Activated T-cell treated with anti-CD3 and anti-CD28 coated beads for 48 hours (primary cell): Measurements from ENCODE around the gene USP3.
A peak's percentile ranks its signal among the peaks of the same experiment; 100 is the strongest.

ENCODE experiments used
- DNase-seq: peaks from one replicate; pipeline ENCODE4 v3.0.0-alpha.2; 2020; ENCODE audit warnings: low read depth

USP3 gene

DNA sequence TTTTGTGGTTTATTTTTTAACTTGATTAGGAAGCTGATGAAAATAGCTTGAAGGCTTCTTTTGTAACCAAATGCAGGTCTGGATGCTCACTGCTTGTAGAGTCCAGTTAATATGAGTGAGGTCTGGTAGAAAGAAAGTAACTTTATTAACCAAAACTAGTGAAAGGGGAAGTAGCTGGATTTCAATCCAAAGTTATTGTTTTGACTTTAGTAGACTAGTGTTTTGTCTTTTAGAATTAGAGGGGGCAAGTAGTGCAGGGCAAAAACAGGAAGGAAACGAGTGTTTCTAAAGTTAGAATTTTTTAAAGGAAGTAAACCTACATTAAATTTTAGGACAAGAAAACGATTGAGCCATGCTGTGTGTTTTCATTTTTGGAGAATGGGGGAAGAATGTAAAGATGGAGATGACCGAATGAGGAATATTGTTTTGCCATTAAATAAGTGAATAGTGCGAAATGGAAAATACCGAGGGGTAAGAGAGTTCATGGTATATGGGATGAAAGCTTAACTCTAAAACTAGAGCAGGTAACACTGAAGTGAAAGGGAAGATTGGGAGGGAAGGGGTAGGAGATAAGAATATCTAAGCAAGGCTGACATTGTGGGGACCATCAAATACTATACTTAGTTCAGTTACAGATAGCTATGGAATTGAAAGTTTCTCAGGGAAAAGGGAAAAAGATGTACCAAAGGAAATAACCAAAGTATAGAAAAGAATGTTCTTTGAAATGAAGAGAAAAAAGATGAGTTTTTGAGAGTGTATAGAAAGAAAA is 40.0 kb downstream of the USP3 start:
- no peak for DNase-seq

DNA sequence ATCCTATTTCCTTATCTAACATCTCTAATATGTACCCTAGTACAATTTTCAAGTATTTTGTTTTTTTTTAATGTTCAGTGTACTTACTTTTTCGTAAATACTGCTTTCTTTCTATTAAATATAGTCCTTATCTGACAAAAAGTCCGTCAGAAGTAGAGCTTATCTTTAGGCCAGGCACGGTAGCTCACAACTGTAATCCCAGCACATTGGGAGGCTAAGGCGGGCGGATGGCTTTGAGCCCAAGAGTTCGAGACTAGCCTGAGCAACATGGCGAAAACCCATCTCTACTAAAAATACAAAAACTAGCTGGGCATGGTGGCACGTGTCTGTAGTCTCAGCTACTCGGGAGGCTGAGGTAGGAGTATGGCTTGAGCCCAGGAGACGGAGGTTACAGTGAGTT is 41.1 kb downstream of the USP3 start:
- DNase-seq = no peak

- no peak for DNase-seq
Observed at GRCh38 chr15:63551400-63551799, 47.0 kb downstream of the USP3 start.

GRCh38 chr15:63553388-63553791 is 49.0 kb downstream of the USP3 start:
- DNase-seq = no peak

DNA sequence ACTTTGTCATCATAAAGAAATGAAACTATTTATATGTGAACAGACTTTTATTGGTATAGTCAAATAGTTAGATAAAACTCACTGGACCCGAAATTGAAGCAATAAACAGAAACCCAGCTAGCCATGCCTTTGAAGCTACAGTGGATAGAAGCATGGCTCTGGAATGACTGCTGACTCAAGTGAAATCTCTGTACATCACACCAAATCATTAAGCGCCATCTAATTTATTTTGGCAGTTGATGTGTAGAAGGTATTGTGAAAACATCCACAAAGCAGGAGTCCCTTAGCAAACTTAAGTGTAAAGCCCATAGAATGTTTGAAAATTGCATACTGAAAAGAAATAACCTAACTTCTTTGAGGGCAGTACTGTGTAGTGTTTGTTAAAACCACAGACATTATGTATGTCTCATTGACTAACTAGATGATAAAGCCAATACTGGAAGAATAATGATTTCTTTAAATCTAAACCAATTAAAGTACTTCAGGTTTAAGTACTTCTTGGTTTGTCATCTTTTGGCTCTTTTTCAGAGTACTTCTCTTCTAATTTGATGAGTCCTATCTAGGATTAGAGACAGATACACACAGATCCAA is 50.0 kb downstream of the USP3 start:
- DNase-seq = no peak

DNA sequence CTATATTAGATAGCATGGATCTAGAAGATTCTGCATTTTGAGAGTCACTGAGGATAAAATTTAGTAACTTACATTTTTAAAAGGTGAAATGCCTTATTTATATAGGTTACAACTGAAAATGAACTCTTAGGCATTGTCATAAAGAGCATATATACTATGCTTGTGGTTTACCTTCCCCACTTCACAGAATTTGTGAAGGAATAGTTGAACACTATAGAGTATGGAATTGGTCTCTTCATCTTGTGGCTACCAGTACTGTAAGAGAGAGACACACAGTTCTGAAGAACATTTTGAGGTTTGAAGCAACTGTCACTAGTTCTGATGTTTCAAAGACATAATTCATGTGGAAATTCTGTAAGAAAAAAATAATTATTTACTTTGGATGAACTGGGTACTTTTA is 51.1 kb downstream of the USP3 start:
- no peak for DNase-seq

DNA sequence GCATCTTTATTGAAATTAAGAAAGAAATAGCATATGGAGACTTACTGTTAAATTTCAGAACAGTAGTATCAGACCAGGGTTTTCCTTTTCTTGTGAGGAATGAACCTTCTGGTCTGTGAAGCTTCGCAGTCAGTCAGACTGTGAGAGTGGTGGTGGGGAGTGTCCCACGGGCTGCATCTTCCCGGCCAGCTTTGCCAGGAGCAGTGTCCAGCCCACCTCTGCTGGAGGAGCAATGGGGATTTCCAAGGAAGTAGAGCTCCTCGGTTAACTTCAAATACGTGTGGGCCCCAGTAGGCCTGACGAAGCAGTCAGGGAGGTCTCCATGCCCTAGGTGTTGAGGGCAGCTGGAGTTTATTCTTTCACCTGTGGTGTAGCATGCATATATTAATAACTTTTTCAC is 51.9 kb downstream of the USP3 start:
- DNase-seq = no peak

DNA sequence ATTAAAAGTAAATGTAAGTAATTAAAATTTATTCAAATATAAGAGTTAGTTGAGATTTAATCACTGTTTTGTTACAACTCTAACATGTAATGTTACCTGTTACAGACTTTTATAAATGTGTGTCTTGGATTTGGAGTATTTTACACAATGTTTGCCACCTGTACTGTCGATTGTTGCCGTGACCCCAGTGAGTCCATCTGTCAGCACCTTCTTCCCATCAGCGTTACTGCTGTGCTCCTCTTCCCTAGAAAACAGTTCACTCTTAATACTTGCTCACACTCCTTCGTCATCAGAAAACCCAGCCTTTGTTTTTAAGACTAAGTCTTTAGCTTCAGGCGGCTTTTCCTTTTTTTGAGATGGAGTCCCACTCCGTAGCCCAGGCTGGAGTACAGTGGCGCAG is 52.3 kb downstream of the USP3 start:
- no peak for DNase-seq

DNA sequence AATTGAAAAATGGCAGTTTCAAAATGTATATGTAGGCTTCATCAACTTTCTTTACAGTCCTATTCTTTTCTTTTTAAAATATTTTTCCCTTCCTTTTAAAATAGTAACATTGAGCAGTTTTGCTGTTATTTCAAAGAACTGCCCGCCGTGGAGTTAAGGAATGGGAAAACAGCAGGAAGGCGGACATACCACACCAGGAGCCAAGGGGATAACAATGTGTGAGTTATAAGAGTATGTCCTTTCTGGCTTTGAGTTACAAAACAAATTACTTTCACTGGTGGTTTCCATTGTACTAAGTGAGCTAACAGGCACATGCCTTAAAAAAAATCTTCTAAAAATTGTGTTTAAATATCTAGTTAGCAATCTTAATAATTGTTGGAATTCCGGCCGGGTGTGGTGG is 55.4 kb downstream of the USP3 start:
- DNase-seq = no peak

GRCh38 chr15:63560741-63561448 is 56.5 kb downstream of the USP3 start:
- DNase-seq = peak; percentile 57

- DNase-seq = no peak
Observed at GRCh38 chr15:63564093-63564492, 59.7 kb downstream of the USP3 start.

DNA sequence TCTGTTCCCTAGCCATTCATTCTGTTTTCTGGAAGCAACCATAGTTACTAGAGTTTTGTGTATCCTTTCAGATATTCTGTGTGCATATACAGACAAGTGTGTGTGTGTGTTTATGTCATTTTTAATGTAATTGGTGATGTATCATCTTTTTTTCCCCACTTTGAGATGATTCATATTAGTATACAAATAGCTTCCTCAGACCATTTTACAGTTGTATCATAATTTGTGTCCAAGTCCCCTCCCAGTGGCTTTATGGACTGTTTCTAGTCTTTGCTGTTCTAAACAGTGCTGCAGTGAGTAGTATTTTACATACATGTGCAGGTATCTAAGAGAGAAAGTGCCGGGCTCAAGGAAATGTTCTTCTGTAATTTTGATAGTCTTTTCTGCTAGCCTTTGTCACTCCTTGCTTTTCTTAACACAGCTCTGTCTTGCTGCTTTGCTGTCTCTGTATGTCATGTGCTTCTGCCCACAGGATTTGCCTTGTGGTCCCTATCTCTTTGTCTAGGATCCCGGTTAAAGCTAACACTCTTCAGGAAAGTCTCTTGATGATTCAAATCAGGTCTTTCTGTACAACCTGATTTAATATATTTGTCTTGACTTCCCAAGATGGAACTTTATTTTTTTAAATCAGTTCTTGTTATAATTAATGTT is 61.3 kb downstream of the USP3 start:
- DNase-seq = no peak

- DNase-seq = no peak
Observed at GRCh38 chr15:63572749-63573464, 68.5 kb downstream of the USP3 start.

- DNase-seq = no peak
Observed at GRCh38 chr15:63573533-63573932, 69.1 kb downstream of the USP3 start.

GRCh38 chr15:63575312-63575711 is 70.9 kb downstream of the USP3 start:
- DNase-seq = no peak

GRCh38 chr15:63576441-63576840 is 72.0 kb downstream of the USP3 start:
- no peak for DNase-seq

DNA sequence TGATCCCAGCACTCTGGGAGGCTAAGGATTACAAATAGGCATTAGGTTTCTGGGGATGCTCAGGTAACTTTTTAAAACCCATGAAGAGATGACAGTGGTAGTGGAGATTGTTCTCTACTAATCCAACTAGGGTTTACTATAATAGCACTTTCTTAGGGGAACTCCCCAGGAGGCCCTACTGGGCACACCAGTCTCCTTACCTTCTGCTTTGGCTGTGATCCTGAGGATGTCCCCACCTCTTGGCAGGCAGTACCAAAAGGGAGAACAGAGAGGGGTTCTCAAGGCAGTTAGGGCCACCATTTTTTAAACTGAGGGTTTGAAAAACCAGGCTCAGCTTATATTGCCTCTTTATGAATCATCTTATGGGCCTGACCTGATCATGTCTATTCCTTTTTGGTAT is 77.8 kb downstream of the USP3 start:
- no peak for DNase-seq

- no peak for DNase-seq
Observed at GRCh38 chr15:63582718-63583426, 78.5 kb downstream of the USP3 start.

- no peak for DNase-seq
Observed at GRCh38 chr15:63586790-63587189, 82.4 kb downstream of the USP3 start.

DNA sequence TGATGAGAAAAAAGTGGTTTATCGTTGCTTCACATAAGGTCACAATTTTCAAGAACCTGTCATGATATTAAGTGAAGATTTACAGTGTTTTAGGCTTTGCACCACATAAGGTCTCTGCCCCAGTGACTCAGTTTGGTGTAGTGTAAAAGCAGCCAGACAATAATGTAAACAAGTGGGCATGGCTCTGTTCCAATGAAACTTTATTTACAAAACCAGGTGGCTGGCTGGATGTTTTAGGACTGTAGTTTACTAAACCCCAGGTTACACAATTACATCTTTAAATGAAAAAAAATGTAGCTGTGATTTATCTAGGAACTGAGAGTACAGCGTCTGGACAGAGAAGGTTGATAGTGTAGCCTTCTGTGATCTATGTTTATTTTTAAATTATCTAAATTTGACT is 83.1 kb downstream of the USP3 start:
- DNase-seq = no peak

GRCh38 chr15:63588826-63589225 is 84.4 kb downstream of the USP3 start:
- no peak for DNase-seq
